ENCODE data around the gene PPTC7.

The PPTC7 gene

DNA sequence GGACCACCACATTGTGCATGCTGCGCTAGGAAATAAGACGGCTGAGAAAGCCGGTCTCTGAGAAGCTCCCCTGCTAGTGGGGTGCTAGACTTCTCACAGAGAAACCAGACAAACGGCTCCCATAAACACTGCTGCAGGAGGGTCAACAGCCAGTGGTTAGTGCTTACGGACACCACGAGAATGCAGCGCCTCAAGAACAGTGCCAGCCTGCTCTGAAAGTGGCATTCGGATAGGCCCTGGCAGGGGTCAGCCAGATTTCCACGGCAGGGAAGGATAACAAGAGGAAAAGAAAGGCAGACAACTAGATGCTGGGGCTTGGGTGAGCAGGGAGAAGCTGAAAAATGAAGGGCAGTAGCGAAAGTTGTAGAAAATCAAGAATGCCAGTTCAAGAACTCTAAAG, 26.4 kb downstream of the PPTC7 start:
- H3K27ac ChIP-seq = no peak overlapping the region
- TF ChIP-seq, protein P1, sequence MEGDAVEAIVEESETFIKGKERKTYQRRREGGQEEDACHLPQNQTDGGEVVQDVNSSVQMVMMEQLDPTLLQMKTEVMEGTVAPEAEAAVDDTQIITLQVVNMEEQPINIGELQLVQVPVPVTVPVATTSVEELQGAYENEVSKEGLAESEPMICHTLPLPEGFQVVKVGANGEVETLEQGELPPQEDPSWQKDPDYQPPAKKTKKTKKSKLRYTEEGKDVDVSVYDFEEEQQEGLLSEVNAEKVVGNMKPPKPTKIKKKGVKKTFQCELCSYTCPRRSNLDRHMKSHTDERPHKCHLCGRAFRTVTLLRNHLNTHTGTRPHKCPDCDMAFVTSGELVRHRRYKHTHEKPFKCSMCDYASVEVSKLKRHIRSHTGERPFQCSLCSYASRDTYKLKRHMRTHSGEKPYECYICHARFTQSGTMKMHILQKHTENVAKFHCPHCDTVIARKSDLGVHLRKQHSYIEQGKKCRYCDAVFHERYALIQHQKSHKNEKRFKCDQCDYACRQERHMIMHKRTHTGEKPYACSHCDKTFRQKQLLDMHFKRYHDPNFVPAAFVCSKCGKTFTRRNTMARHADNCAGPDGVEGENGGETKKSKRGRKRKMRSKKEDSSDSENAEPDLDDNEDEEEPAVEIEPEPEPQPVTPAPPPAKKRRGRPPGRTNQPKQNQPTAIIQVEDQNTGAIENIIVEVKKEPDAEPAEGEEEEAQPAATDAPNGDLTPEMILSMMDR (IDR thresholded peaks at IDR 0.05) = no peak
- no peak for TF ChIP-seq ZFX (IDR thresholded peaks at IDR 0.05; ENCODE audit: borderline replicate concordance)

DNA sequence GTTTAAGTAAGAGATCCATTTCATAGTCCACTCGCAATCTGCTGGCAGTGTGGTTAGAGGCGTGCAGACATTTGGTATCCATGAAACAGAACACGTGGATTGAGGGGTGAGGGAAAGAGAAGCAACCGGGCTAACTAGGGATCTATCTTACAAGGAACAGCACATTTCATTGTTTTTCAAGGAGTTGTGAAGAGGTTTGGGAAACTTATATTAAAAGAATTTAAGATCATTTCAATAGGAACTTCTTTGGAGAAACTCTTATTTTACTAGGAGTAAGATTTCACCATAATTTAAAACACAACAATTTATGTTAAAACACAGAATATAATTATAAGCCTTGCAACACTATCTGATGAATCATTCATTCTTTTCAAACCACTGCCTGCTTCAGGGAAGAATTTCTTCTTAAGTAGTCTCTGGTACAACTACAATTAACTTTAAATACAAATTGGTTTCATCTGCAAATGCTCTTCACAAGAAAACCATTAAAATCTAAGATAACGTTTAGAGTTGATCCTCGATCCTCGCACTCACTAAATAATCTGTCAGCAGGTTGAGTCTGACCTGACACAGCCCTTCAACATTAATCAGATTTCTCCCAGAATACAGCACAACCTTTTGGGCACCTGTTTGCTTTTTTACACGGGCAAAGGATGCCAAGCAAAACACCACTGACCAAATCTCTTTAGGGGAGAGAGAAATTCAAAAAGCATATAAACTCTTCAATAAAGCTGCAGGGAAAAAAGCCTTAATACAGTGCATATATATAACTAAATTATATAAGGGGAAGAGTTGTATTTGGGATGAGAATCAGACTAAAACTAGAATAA, 27.3 kb downstream of the PPTC7 start:
- TF ChIP-seq, protein P1 (IDR thresholded peaks at IDR 0.05) = no peak
- TF ChIP-seq ZFX (IDR thresholded peaks at IDR 0.05; ENCODE audit: borderline replicate concordance) = no peak
- no peak overlapping the region for H3K27ac ChIP-seq

- no peak overlapping the region for H3K27ac ChIP-seq
- TF ChIP-seq, protein P1 (IDR thresholded peaks at IDR 0.05) = no peak
- no peak for TF ChIP-seq ZFX (IDR thresholded peaks at IDR 0.05; ENCODE audit: borderline replicate concordance)
These were observed 28.9 kb downstream of the PPTC7 start for GRCh38 chr12:110554184-110554583.

GRCh38 chr12:110550981-110551380, 32.1 kb downstream of the PPTC7 start:
- TF ChIP-seq, protein P1 (IDR thresholded peaks at IDR 0.05) = no peak
- no peak for TF ChIP-seq ZFX (IDR thresholded peaks at IDR 0.05; ENCODE audit: borderline replicate concordance)
- H3K27ac ChIP-seq = no peak overlapping the region

DNA sequence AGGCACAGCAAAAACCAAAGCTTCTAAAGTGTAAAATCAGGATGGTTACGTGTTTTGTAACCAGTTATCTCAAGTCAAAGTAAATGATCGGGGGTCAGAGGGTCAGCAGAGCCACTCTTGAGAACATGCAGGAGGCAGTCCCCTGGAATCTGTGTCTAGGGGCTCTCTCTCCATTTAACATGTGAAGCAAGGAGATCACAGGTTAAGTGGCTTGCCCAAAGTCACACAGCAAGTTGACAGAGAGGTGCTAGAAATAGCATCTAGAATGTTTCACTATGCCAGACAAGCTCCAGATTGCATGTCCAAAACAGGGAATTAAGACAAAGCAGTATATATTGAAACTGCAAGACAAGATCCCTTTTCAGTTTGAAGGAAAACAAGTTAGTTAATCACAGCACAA, 33.4 kb downstream of the PPTC7 start:
- no peak overlapping the region for H3K27ac ChIP-seq
- TF ChIP-seq, protein P1 (IDR thresholded peaks at IDR 0.05) = no peak
- no peak for TF ChIP-seq ZFX (IDR thresholded peaks at IDR 0.05; ENCODE audit: borderline replicate concordance)

GRCh38 chr12:110548678-110549077, 34.4 kb downstream of the PPTC7 start:
- no peak overlapping the region for H3K27ac ChIP-seq
- TF ChIP-seq, protein P1 (IDR thresholded peaks at IDR 0.05) = no peak
- no peak for TF ChIP-seq ZFX (IDR thresholded peaks at IDR 0.05; ENCODE audit: borderline replicate concordance)

- H3K27ac ChIP-seq = no peak overlapping the region
- TF ChIP-seq, protein P1 (IDR thresholded peaks at IDR 0.05) = no peak
- no peak for TF ChIP-seq ZFX (IDR thresholded peaks at IDR 0.05; ENCODE audit: borderline replicate concordance)
These were observed 36.0 kb downstream of the PPTC7 start for GRCh38 chr12:110547090-110547489.
